BJ (cell line): ENCODE results near the gene PRSS1. TPM values are rescaled to one million over a fixed set of nuclear protein-coding genes. Genes with fewer than 3 reads are reported as not detected.

Experiments
- CTCF ChIA-PET: fragments of 350-600 bp; formaldehyde crosslinking; extraction: SDS; loops from one replicate; lab custom pipeline; 2021; ENCODE audit warnings: antibody characterized with exemption, inconsistent platforms; lab: Yijun Ruan, JAX
- POLR2A ChIA-PET: fragments of 300-600 bp; sonication (Branson Sonifier 250); formaldehyde crosslinking; extraction: SDS; loops from one replicate; lab custom pipeline; 2021; ENCODE audit warnings: antibody characterized with exemption; lab: Charles Lee
- DNase-seq: peaks from one replicate; pipeline ENCODE4 v3.0.0-alpha.2; 2011; ENCODE audit warnings: low read depth
- H3K27me3 ChIP-seq: 2 replicates; pipeline ENCODE4 v1.6.0; 2011; ENCODE audit warnings: low read length; ENCODE audit not compliant: control insufficient read depth, insufficient read depth
- H3K36me3 ChIP-seq: 2 replicates; pipeline ENCODE4 v1.5.1; 2011; ENCODE audit warnings: low read length; ENCODE audit not compliant: control insufficient read depth, insufficient read depth
- H3K4me3 ChIP-seq: 2 replicates; pipeline ENCODE4 v1.5.1; 2011; ENCODE audit warnings: low read depth, mild to moderate bottlenecking, control low read depth, low read length
- CTCF ChIP-seq: IDR thresholded peaks from 2 replicates; pipeline ENCODE4 v1.5.1; 2011; ENCODE audit warnings: low read depth, mild to moderate bottlenecking, control low read depth, inconsistent platforms, low read length, moderate library complexity; ENCODE audit not compliant: insufficient read depth
- polyA plus RNA-seq: library from polyadenylated mRNA; depleted of rRNA; stranded (reverse); fragments of >200 nt; gene quantifications from 2 replicates; pipeline ENCODE4 v1.2.3, GENCODE V29; 2011

PRSS1 gene
- polyA plus RNA-seq, 1 experiment: not detected

DNA sequence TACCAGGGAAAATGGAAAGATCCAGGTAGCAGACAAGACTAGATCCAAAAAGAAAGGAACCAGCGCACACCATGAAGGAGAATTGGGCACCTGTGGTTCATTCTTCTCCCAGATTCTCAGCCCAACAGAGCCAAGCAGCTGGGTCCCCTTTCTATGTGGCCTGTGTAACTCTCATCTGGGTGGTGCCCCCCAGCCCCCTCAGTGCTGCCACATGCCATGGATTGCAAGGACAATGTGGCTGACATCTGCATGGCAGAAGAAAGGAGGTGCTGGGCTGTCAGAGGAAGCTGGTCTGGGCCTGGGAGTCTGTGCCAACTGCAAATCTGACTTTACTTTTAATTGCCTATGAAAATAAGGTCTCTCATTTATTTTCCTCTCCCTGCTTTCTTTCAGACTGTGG is 42.9 kb downstream of the PRSS1 start:
- Histone ChIP-seq H3K27me3 (peaks cover 20% of the 10 kb centered on the region), H3K4me3 (no peak overlapping the region), H3K36me3 (no peaks in the 10 kb centered on the region)
- CTCF ChIA-PET: interaction anchor here (0.7 to 3.8 kb wide), 4 partner anchors 8 to 267 kb away, joined by 3 to 34 read pairs (median 10); no protein-coding TSS in a partner anchor
- no peak for TF ChIP-seq CTCF
- no peak for DNase-seq
- POLR2A ChIA-PET: no interaction called here

- POLR2A ChIA-PET: no interaction called here
- Histone ChIP-seq H3K36me3 (no peaks in the 10 kb centered on the region), H3K27me3 (peaks cover 25% of the 10 kb centered on the region), H3K4me3 (no peak overlapping the region)
- no peak for DNase-seq
- no peak for TF ChIP-seq CTCF
- CTCF ChIA-PET: interaction anchor here (0.7 to 3.8 kb wide), 6 partner anchors 8 to 295 kb away, joined by 3 to 34 read pairs (median 4); no protein-coding TSS in a partner anchor
Measured at GRCh38 chr7:142792593-142792992, 43.3 kb downstream of the PRSS1 start.

GRCh38 chr7:142793156-142793555 is 43.9 kb downstream of the PRSS1 start:
- no peak for TF ChIP-seq CTCF
- H3K27me3 ChIP-seq: peaks cover 30% of the 10 kb centered on the region
- CTCF ChIA-PET: interaction anchor here (0.7 to 3.8 kb wide), 9 partner anchors 9 to 295 kb away, joined by 3 to 34 read pairs (median 4); no protein-coding TSS in a partner anchor
- no peak for DNase-seq
- H3K4me3 ChIP-seq: no peak overlapping the region
- no peaks in the 10 kb centered on the region for H3K36me3 ChIP-seq
- POLR2A ChIA-PET: no interaction called here

DNA sequence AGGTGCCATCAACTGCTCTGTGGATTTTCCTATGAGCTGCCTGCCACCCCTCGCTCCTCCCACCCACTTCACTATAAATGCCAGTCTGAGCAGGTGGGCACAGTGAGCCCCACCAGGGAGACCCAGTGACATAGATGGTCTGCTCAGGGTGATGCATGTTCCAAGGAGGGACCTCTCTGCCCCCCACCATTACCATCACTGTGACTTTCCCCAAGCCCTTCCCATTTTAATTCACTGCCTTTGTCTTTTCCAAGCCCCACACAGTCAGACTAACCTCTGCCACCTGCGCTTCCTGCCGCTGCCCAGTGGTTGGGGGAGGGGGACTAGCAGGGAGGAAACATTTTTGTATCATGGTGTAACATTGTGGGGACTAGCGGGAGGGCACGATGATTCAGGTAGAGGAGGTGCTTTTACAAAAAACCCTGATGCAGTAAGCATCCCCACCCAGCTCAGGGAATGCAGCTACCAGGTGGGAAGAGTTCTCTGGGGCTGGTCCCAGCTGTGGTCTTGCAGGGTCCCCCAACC is 46.1 kb downstream of the PRSS1 start:
- ChIA-PET POLR2A (no interaction called here), CTCF (interaction anchor here (1.4 to 5.0 kb wide), 3 partner anchors 13 to 313 kb away, joined by 3 to 25 read pairs (median 19); no protein-coding TSS in a partner anchor)
- H3K36me3 ChIP-seq: no peaks in the 10 kb centered on the region
- no peak for TF ChIP-seq CTCF
- DNase-seq: no peak
- H3K27me3 ChIP-seq: peaks cover 33% of the 10 kb centered on the region
- H3K4me3 ChIP-seq: no peak overlapping the region

- no peak for TF ChIP-seq CTCF
- Histone ChIP-seq H3K27me3 (peaks cover 33% of the 10 kb centered on the region), H3K4me3 (no peak overlapping the region), H3K36me3 (no peaks in the 10 kb centered on the region)
- ChIA-PET POLR2A (no interaction called here), CTCF (interaction anchor here (1.4 to 5.0 kb wide), 3 partner anchors 12 to 313 kb away, joined by 3 to 25 read pairs (median 19); no protein-coding TSS in a partner anchor)
- DNase-seq: no peak
Measured at GRCh38 chr7:142796001-142796500, 46.8 kb downstream of the PRSS1 start.
